ENCODE measurements around the gene SLC22A14. TPM values are rescaled to one million over a fixed set of nuclear protein-coding genes. Genes with fewer than 3 reads are reported as not detected.

The SLC22A14 gene
- total RNA-seq, 1 experiment from 2014 or later = 0.22 TPM

DNA sequence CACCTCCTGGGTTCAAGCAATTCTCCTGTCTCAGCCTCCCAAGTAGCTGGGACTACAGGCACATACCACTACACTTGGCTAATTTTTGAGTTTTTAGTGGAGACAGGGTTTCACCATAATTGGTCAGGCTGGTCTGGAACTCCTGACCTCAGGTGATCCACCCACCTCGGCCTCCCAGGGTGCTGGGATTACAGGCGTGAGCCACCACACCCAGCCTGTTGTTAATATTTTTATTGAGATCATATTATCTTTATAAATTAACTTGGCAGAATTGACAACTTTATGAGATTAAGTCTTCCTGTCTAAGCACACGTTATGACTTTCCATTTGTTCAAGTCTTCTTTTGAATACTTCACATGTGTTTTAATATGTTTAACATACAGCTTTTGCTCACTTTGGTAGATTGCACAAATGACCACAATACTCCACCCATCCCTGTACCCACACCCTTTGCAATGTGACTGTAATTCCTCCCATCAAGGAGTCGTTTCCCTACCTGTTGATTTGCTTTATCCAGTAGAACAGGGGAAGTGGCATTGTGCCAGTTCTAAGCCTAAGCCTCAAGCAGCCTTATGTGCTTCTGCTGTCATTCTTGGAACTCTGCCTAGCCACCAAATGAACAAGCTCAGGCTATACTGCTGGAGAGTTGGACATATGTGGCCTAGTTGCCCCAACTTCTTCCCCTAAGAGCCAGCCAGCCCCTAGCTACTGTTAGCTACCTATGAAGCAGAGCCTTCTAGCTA is 72.7 kb downstream of the SLC22A14 start:
- Histone ChIP-seq H3K4me1 (ENCODE audit: control insufficient read depth in 1 of 2, insufficient read depth in 2 of 2, low read length in 2 of 2) (peaks cover 0 to 15% of the 10 kb centered on the region in 2 experiments; a peak in 2 of 4 replicates), H2AFZ (ENCODE audit: low read depth, low read length, poor library complexity, severe bottlenecking) (no peak overlapping the region), H3K27ac (ENCODE audit: low read depth, low read length) (no peak overlapping the region), H3K9me3 (ENCODE audit: control insufficient read depth in 1 of 2, insufficient read depth in 1 of 2, low read depth in 1 of 2, low read length in 2 of 2) (no peaks in the 10 kb centered on the region), H3K9me2 (ENCODE audit: insufficient read depth) (no peaks in the 10 kb centered on the region), H3K4me3 (replicated peaks in 1 of 2; ENCODE audit: low read depth in 1 of 2, low read length in 2 of 2) (no peak overlapping the region), H4K20me1 (ENCODE audit: insufficient read depth) (peaks cover 4% of the 10 kb centered on the region; the same call in 1 of the 2 replicates), H3K9ac (ENCODE audit: low read length) (no peak overlapping the region), H3K79me2 (ENCODE audit: insufficient read depth, low read length) (peaks cover 55% of the 10 kb centered on the region), H3K27me3 (ENCODE audit: insufficient read depth, low read length) (no peaks in the 10 kb centered on the region), H3K36me3 (ENCODE audit: control insufficient read depth in 1 of 2, insufficient read depth in 2 of 2, low read length in 2 of 2) (peaks cover 0 to 21% of the 10 kb centered on the region in 2 experiments; a peak in 2 of 4 replicates), H3K4me2 (ENCODE audit: low read length) (no peak overlapping the region)
- POLR2A ChIA-PET = no interaction called here
- RAD21 ChIA-PET (ENCODE audit: low non-redundant PET in 1 of 2, low total read pairs in 2 of 2, uncharacterized antibody in 2 of 2, unreplicated experiment in 2 of 2) = no interaction called here
- DNase-seq (ENCODE audit: low read depth, low spot score) = no peak
- ATAC-seq = no peak
- TF ChIP-seq, protein P1, sequence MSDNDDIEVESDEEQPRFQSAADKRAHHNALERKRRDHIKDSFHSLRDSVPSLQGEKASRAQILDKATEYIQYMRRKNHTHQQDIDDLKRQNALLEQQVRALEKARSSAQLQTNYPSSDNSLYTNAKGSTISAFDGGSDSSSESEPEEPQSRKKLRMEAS (IDR thresholded peaks at IDR 0.05) = no peak
- TF ChIP-seq, protein P2, sequence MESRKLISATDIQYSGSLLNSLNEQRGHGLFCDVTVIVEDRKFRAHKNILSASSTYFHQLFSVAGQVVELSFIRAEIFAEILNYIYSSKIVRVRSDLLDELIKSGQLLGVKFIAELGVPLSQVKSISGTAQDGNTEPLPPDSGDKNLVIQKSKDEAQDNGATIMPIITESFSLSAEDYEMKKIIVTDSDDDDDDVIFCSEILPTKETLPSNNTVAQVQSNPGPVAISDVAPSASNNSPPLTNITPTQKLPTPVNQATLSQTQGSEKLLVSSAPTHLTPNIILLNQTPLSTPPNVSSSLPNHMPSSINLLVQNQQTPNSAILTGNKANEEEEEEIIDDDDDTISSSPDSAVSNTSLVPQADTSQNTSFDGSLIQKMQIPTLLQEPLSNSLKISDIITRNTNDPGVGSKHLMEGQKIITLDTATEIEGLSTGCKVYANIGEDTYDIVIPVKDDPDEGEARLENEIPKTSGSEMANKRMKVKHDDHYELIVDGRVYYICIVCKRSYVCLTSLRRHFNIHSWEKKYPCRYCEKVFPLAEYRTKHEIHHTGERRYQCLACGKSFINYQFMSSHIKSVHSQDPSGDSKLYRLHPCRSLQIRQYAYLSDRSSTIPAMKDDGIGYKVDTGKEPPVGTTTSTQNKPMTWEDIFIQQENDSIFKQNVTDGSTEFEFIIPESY (IDR thresholded peaks at IDR 0.05; ENCODE audit: extremely low read depth, insufficient replicate concordance, low read length) = no peak
- TF ChIP-seq EGR1 (IDR thresholded peaks at IDR 0.05; ENCODE audit: low read depth) (no peak), EZH2phosphoT487 (IDR thresholded peaks at IDR 0.05; ENCODE audit: borderline replicate concordance) (no peak)
- BruUV-seq (replicated peaks) = no TSS peak
- intact Hi-C loops (cut with micrococcal nuclease) = loop anchor here (10.0 kb wide), 1 partner anchor 100 kb away; the partner anchor contains the start of gene ACVR2B
- CTCF ChIA-PET = interaction anchor here (1.9 kb wide), 1 partner anchor 8 kb away, joined by 8 read pairs; the partner anchor contains the start of gene XYLB

DNA sequence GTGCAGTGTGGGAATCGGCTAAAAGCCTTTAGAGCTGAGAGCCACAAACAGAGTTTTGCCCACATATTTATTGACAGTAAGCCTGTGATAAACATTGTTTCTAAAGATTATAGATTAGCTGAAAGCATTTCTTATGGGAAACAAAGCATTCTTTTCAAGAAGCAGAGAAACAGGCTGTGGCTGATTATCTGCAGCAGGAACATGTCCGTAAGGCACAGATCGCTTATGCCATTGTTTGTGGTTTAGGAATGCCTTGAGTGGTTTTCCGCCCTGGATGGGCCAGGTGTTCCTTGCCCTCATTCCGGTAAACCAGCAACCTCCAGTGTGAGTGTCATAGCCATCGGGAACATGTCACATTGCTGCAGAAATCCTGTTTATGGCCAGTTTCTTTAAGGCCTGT is 76.9 kb downstream of the SLC22A14 start:
- RAD21 ChIA-PET (ENCODE audit: low non-redundant PET in 1 of 2, low total read pairs in 2 of 2, uncharacterized antibody in 2 of 2, unreplicated experiment in 2 of 2) = no interaction called here
- H3K4me1 ChIP-seq (ENCODE audit: control insufficient read depth in 1 of 2, insufficient read depth in 2 of 2, low read length in 2 of 2) = no peaks in the 10 kb centered on the region; a peak in 1 of 4 replicates
- no peak overlapping the region for H3K4me2 ChIP-seq (ENCODE audit: low read length)
- intact Hi-C loops (cut with micrococcal nuclease) = loop anchor here (10.0 kb wide), 1 partner anchor 96 kb away; the partner anchor contains the start of gene ACVR2B
- DNase-seq (ENCODE audit: low read depth, low spot score) (no peak), ATAC-seq (no peak)
- H3K9me3 ChIP-seq (ENCODE audit: control insufficient read depth in 1 of 2, insufficient read depth in 1 of 2, low read depth in 1 of 2, low read length in 2 of 2) = no peaks in the 10 kb centered on the region
- no peaks in the 10 kb centered on the region for H3K27me3 ChIP-seq (ENCODE audit: insufficient read depth, low read length)
- H3K36me3 ChIP-seq (ENCODE audit: control insufficient read depth in 1 of 2, insufficient read depth in 2 of 2, low read length in 2 of 2) = peaks cover 0 to 16% of the 10 kb centered on the region in 2 experiments; a peak in 1 of 4 replicates
- no TSS peak for BruUV-seq (replicated peaks)
- H3K9me2 ChIP-seq (ENCODE audit: insufficient read depth) = no peaks in the 10 kb centered on the region
- POLR2A ChIA-PET = no interaction called here
- no peak overlapping the region for H3K9ac ChIP-seq (ENCODE audit: low read length)
- CTCF ChIA-PET = no interaction called here
- no peak overlapping the region for H3K4me3 ChIP-seq (replicated peaks in 1 of 2; ENCODE audit: low read depth in 1 of 2, low read length in 2 of 2)
- H2AFZ ChIP-seq (ENCODE audit: low read depth, low read length, poor library complexity, severe bottlenecking) = no peak overlapping the region
- H4K20me1 ChIP-seq (ENCODE audit: insufficient read depth) = peaks cover 4% of the 10 kb centered on the region; the same call in 1 of the 2 replicates
- peaks cover 16% of the 10 kb centered on the region for H3K79me2 ChIP-seq (ENCODE audit: insufficient read depth, low read length)
- H3K27ac ChIP-seq (ENCODE audit: low read depth, low read length) = no peak overlapping the region
- TF ChIP-seq RAD21 (IDR thresholded peaks at IDR 0.05; ENCODE audit: low read depth) (no peak), ELF1 (IDR thresholded peaks at IDR 0.05; ENCODE audit: borderline replicate concordance, low read depth) (no peak), TCF7L2 (IDR thresholded peaks at IDR 0.05; ENCODE audit: borderline replicate concordance, extremely low read depth, insufficient read depth, insufficient read length) (no peak), JUND (IDR thresholded peaks at IDR 0.05) (no peak), ZNF274 (IDR thresholded peaks at IDR 0.05; ENCODE audit: low read depth, low read length) (no peak), POLR2AphosphoS5 (IDR thresholded peaks at IDR 0.05; ENCODE audit: low read depth, low read length) (no peak), CBX3 (IDR thresholded peaks at IDR 0.05; ENCODE audit: low read depth) (no peak), FOSL1 (IDR thresholded peaks at IDR 0.05; ENCODE audit: low read depth) (no peak), ZFX (IDR thresholded peaks at IDR 0.05) (no peak)
- TF ChIP-seq, protein P1 (IDR thresholded peaks at IDR 0.05) = no peak
- TF ChIP-seq, protein P3, sequence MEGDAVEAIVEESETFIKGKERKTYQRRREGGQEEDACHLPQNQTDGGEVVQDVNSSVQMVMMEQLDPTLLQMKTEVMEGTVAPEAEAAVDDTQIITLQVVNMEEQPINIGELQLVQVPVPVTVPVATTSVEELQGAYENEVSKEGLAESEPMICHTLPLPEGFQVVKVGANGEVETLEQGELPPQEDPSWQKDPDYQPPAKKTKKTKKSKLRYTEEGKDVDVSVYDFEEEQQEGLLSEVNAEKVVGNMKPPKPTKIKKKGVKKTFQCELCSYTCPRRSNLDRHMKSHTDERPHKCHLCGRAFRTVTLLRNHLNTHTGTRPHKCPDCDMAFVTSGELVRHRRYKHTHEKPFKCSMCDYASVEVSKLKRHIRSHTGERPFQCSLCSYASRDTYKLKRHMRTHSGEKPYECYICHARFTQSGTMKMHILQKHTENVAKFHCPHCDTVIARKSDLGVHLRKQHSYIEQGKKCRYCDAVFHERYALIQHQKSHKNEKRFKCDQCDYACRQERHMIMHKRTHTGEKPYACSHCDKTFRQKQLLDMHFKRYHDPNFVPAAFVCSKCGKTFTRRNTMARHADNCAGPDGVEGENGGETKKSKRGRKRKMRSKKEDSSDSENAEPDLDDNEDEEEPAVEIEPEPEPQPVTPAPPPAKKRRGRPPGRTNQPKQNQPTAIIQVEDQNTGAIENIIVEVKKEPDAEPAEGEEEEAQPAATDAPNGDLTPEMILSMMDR (IDR thresholded peaks at IDR 0.05 in 2 of 3, conservative IDR thresholded peaks at IDR 0.05 in 1 of 3; ENCODE audit: borderline replicate concordance in 1 of 3, insufficient read depth in 1 of 3, low read depth in 2 of 3, low read length in 2 of 3) = no peak
